GM08714 (cell line): ENCODE measurements around the gene MCTP1.

ENCODE experiments used
- H3K4me3 ChIP-seq: fragments of 200-500 bp; sonication (Bioruptor generic); 2 replicates; pipeline ENCODE4 v1.5.1; 2014; ENCODE audit warnings: mild to moderate bottlenecking, low read length, inconsistent platforms
- ZNF274 ChIP-seq: IDR thresholded peaks from 2 replicates; pipeline ENCODE4 v1.6.1; 2012; ENCODE audit warnings: mild to moderate bottlenecking, low read depth, low read length

The MCTP1 gene

GRCh38 chr5:95098012-95098411 lies 186.9 kb downstream of the MCTP1 start:
- TF ChIP-seq ZNF274: no peak
- no peak overlapping the region for H3K4me3 ChIP-seq

- no peak overlapping the region for H3K4me3 ChIP-seq
- TF ChIP-seq ZNF274: no peak
Observed at GRCh38 chr5:95093211-95093610, 191.7 kb downstream of the MCTP1 start.

- TF ChIP-seq ZNF274: no peak
- no peak overlapping the region for H3K4me3 ChIP-seq
Observed at GRCh38 chr5:95090774-95091173, 194.1 kb downstream of the MCTP1 start.

DNA sequence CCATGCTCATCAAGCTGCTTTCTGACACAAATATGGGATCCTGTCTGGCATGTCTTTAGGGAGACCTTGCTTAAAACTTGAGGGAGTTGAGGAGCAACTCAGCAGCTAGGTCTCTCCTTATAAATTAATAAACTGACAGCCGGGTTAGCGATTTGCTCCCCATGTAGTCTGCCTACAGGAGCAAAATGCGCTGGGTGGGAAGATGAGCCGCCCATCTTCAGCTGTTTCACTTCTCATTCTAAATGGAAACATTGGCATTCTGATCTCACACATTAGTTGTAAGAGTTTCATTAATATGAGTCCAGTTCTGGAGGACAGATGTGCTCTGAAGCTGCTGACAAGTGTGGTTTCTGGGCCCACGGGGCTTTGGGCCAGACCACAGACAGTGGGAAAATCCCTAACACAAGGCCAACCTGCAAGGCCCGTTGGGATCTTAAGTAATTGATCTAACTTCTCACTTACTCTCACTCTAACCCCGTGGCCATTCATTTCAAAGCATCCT lies 197.0 kb downstream of the MCTP1 start:
- TF ChIP-seq ZNF274: no peak
- H3K4me3 ChIP-seq: peak overlapping the region; percentile 29; the same call in 1 of the 2 replicates

GRCh38 chr5:95086927-95087815 lies 197.7 kb downstream of the MCTP1 start:
- peak overlapping the region; percentile 29; the same call in 1 of the 2 replicates for H3K4me3 ChIP-seq
- TF ChIP-seq ZNF274: no peak

GRCh38 chr5:95084757-95085156 lies 200.1 kb downstream of the MCTP1 start:
- H3K4me3 ChIP-seq: no peak overlapping the region
- TF ChIP-seq ZNF274: no peak

DNA sequence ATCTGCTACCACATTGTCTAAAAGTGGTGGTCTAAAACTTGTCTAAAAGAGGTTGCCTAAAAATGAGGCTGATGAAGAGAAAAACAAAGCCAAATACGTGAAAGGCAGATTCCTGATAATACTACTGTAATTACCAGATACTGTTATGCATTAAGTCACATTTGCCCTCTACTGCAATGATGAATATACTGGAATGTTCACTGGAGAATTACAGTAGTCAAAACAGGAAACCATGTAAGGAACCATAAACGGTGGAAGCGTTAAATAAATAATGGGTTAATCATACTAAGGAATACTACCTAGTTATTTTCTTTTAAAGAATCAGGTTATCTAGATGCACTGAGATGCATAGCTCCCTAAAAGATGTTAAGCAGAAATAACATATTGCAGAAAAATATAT lies 201.3 kb downstream of the MCTP1 start:
- H3K4me3 ChIP-seq: no peak overlapping the region
- TF ChIP-seq ZNF274: no peak

DNA sequence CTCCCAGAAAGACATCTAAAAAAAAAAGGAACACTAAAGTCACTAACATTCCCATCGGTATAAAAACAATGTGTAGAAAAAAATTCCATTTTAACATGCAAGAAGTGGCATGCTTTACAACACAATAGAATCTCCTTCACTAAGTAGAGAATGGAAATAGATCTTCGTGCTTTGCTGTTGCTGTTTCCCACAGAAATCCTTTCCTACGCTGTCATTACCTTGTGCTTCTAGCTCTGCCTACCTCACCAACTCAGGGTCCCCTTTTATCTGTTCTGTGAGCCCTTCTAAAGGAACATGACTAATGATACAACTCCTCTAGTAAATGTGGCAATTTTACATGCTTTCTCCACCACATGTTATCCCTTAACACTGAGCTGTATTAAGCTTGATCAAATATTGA lies 202.9 kb downstream of the MCTP1 start:
- TF ChIP-seq ZNF274: no peak
- no peak overlapping the region; the same call in 1 of the 2 replicates for H3K4me3 ChIP-seq

DNA sequence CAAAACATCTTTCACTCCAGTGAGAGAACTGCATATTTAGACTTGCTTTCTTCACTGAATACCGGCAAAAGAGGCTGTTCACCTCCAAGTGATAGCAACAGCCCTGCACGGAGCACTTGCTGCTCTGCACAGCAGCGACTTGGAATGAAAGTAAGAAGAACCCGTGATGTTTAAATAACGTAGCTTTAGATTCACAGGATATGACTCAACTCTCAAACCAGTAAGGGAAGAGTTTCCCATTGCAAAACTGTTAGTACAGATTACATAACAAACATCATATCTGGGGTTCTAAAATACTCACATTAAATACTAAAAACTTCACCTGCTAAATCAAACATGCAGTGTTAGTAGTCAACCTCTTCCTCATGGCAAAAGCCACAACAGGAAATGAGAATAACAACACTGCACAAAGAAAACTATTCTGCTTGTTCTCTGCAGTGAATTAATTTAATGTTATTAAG lies 203.4 kb downstream of the MCTP1 start:
- peak overlapping the region; percentile 84 for H3K4me3 ChIP-seq
- TF ChIP-seq ZNF274: no peak

- H3K4me3 ChIP-seq: peak overlapping the region; percentile 84; the same call in 1 of the 2 replicates
- no peak for TF ChIP-seq ZNF274
Observed at GRCh38 chr5:95080441-95080840, 204.5 kb downstream of the MCTP1 start.

DNA sequence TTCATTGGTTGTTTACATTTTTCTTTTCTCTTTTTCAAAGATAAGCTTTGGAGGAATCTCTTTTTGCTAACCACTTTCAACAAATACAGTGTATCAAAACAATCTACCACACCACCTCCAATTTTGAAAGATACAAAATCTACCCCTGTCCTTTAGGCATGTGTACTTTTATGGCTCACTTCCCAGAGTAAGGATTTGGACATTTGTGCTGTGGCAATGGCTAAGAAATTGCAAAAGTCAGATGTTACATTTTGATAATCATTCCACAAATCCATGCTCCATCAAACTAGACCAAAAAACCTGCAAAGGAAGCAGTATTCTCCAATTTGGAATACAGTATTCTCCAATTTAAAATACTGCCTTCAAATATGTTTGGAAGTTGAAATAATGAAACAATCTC lies 204.9 kb downstream of the MCTP1 start:
- TF ChIP-seq ZNF274: no peak
- H3K4me3 ChIP-seq: peak overlapping the region; percentile 84; the same call in 1 of the 2 replicates

DNA sequence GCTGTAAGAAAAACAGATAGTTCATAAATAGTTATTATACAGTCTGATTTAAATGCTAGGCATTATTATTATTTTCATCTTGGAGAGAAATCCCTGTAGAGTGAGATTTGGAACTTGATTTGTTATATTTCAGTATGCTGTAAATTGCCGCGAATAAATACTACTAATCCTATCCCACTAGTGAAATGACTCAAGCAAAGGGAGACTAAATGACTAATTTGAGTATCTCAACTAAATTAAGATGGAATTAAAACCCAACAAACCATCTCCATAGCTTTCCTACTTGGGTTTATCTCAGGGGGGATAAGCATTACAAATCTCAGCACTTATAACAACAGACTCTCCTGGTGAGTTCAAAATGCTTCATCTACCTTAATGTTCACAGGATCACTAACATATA lies 206.0 kb downstream of the MCTP1 start:
- H3K4me3 ChIP-seq: no peak overlapping the region; the same call in 1 of the 2 replicates
- no peak for TF ChIP-seq ZNF274

DNA sequence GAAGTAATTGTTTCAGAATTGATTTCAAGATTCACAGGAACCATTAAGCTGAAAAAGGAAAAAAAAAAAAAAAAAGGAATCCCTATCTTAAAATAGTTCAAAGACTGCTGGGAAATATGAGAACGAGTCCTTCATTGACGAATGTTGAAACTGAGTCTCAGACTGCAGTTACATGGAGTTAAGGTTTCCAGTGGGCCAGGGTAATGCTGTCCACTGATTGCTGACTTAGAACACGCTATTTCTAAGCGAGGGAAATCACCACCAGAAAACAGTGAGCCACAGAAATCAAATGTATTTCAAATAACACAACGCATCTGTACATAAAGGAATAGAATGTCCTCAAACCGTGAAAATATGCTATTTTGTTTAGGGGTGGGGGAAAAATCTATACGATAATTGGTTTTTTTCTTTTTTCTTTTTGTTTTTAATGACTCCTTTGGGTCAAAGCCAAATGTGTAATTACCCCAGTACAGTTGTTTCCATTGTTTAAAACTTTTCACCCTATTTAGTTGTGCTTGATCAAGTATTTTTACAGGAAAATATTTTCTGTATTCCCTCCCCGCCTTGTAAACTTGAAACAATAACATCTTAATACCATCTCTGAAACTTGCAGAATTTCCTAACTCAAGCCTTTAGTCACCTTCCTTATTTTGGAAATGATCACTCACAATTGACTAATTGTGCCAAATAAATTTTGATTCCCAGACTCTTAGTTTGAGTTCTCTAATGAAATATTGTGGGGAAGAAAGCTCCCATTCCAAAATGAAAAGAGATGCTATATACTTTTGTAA lies 208.3 kb downstream of the MCTP1 start:
- no peak for TF ChIP-seq ZNF274
- peak overlapping the region; percentile 43 for H3K4me3 ChIP-seq

DNA sequence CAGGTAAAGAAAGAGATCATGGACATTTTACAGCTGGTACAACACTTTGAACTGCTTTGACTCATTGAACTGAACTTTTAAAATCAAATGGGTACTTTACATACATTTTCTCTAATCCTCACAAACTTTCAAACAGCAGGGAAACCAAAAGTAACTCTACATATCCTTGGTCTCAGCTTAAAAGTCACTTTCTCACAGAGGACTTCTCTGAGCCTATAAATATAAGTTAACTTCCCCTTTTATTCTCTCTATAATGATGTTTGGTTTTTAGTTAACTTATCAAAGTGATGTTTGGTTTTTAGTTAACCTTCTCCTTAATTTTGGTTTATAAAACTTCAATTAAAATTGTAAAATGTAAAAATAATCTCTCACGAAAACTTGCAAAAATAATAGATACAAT lies 209.8 kb downstream of the MCTP1 start:
- no peak overlapping the region for H3K4me3 ChIP-seq
- no peak for TF ChIP-seq ZNF274
